ENCODE measurements around the gene AK2.

- TF ChIP-seq SP1 (IDR thresholded peaks at IDR 0.05) (no peak), CTBP1 (IDR thresholded peaks at IDR 0.05; ENCODE audit: borderline replicate concordance) (no peak), SUZ12 (IDR thresholded peaks at IDR 0.05) (no peak), ZNF384 (IDR thresholded peaks at IDR 0.05) (no peak)
Measured at GRCh38 chr1:33039840-33040239, 3.2 kb upstream of the AK2 start.
